Gastrocnemius medialis (tissue), 4 donors: ENCODE measurements around the gene MAPK12. TPM values are rescaled to one million over a fixed set of nuclear protein-coding genes. Genes with fewer than 3 reads are reported as not detected.

Experiments
- ATAC-seq, 2 donors: fragments of 150-250 bp; one replicate each; pipeline ENCODE4 v1.9.1; 2016
- DNase-seq, 2 donors: peaks; one replicate each; pipeline ENCODE4 v3.0.0-alpha.2; 2019
- H3K27ac ChIP-seq, 4 donors: fragments of 200-600 bp; sonication (generic); 1 replicate in 1 of 4; 2 replicates in 3 of 4; pipeline ENCODE4 v1.5.1; 2016 to 2018; ENCODE audit warnings: mild to moderate bottlenecking in 2 of 4, moderate library complexity in 1 of 4
- H3K27me3 ChIP-seq, 3 donors: fragments of 200-600 bp; sonication (generic) in 2 of 3; 1 replicate in 1 of 3; 2 replicates in 2 of 3; pipeline versions ENCODE4 v1.5.1 to v1.6.0; 2016 to 2019; ENCODE audit warnings: mild to moderate bottlenecking in 1 of 3, moderate library complexity in 1 of 3
- H3K36me3 ChIP-seq, 2 donors: fragments of 200-600 bp; sonication (generic) in 1 of 2; one replicate each; pipeline ENCODE4 v1.5.1; 2017 to 2018
- H3K4me1 ChIP-seq, 2 donors: fragments of 200-600 bp; sonication (generic) in 1 of 2; one replicate each; pipeline ENCODE4 v1.5.1; 2016 to 2017; ENCODE audit warnings: mild to moderate bottlenecking in 2 of 2
- H3K4me3 ChIP-seq, 4 donors: fragments of 200-600 bp; sonication (generic) in 3 of 4; 1 replicate in 1 of 4; 2 replicates in 3 of 4; pipeline ENCODE4 v1.5.1; 2016 to 2019; ENCODE audit warnings: mild to moderate bottlenecking in 2 of 4
- H3K9me3 ChIP-seq, 3 donors: fragments of 200-600 bp; sonication (generic) in 2 of 3; 1 replicate in 1 of 3; 2 replicates in 2 of 3; pipeline ENCODE4 v1.5.1; 2016 to 2019
- POLR2A ChIP-seq, 2 donors: fragments of 450-650 bp; IDR thresholded peaks; one replicate each; pipeline ENCODE4 v1.6.1; 2017; ENCODE audit warnings: antibody characterized with exemption in 2 of 2, mild to moderate bottlenecking in 2 of 2, moderate library complexity in 2 of 2
- in situ Hi-C, 4 donors: fragments of 200-750 bp; cut with MboI; loops; one replicate each; pipeline versions ENCODE4 v1.15.0 to v1.8.0; 2017; ENCODE audit warnings: low sequenced_read_pairs in 4 of 4
- intact Hi-C: fragments of 100-400 bp; cut with DNase I; formaldehyde crosslinking; loops from one replicate; pipeline ENCODE4 v1.15.1; 2023; ENCODE audit warnings: low total_unique reads
- total RNA-seq, 4 donors: library from RNA; depleted of rRNA; stranded (reverse); fragments of >200 nt; gene quantifications; one replicate each; pipeline versions ENCODE4 v1.1.0 to v1.2.3, GENCODE V29; 2016
- TF ChIP-seq, protein P1 (sequence below), 5 experiments: fragments of 450-650 bp in 3 of 5; fragments of 200-600 bp in 2 of 5; sonication (generic) in 2 of 5; IDR thresholded peaks in 4 of 5; conservative IDR thresholded peaks in 1 of 5; 1 replicate in 4 of 5; 2 replicates in 1 of 5; pipeline ENCODE4 v1.5.1; 2016 to 2019; ENCODE audit warnings: antibody characterized with exemption in 5 of 5, mild to moderate bottlenecking in 3 of 5, moderate library complexity in 3 of 5

Gene MAPK12
- total RNA-seq, 4 donors from 2014 or later: 126 to 290 (median 219) TPM

DNA sequence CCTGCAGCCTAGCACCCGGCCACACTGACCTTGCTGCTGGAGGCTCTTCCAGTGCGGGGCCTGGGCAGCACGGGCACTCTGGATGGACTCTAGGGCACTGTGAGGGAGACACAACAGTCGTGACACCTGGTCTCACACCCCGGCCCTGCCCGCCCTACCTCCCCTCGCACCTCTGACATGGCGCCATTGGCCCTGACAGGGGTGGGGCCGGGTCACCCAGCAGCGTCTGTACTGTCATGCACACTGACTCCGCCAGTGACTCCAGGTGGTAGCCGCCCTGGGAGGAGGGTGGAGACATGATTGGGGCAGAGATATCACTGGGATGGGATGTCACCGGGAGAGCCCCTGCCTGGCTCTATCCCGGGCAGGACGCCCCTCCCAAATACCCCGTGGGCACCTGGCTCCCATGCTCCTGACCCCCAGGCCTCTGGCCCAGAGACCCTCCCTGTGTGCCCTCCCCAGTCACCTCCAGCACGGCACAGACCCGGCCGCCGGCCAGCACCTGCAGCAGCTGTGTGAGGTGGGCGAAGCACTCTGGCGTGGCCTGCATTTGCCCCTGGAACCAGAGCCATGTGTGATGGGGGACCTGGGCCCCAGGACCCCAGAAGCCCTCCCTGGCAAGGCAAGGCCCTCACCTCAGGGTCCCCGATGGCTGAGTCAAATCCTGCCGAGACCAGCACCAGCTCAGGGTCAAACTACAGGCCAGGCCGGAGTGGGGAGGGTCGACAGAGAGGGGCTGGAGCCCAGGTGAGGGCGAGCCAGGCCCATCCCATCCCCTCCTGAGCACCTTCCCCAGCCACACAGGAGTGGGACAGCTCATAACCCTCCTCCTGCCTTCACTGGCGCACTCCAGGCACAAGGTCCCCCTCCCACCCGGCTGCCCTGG lies 13.0 kb downstream of the MAPK12 start:
- in situ Hi-C loops: no loop called here

DNA sequence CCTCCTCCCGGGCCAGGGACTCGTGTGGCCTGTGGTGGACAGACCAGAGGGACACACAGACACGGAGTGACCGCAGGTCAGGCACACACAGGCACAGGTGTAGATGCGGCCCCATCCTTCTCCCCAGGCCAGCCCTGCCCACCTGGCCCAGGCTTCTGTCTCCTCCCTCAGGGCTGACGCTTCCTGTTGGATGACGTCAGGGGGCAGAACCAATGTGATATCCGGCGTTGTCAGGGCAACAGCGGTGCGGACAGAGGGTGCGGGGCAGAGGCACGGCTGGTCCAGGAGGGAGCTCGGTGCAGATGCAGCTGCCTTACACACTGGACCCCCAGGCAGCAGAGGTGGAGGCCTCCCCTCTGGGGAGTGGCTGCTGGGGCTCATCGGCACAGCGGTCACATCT lies 13.7 kb downstream of the MAPK12 start:
- no peak for ATAC-seq
- DNase-seq: no peak

More for the DNA sequence above, 13.0 kb downstream of the MAPK12 start:
- Histone ChIP-seq H3K27ac (peak overlapping the region in 2 of 4 donors; percentile 91 to 98), H3K36me3 (peaks cover 0 to 7% of the 10 kb centered on the region in 2 donors), H3K27me3 (no peaks in the 10 kb centered on the region), H3K4me3 (no peak overlapping the region), H3K4me1 (peaks cover 31 to 45% of the 10 kb centered on the region in 2 donors), H3K9me3 (no peaks in the 10 kb centered on the region)
- intact Hi-C loops: no loop called here
- ATAC-seq (no peak), DNase-seq (no peak)
- TF ChIP-seq POLR2A (IDR thresholded peaks at IDR 0.05): no peak

GRCh38 chr22:50246242-50247175 lies 15.0 kb downstream of the MAPK12 start:
- DNase-seq (peak; percentile 38 to 62), ATAC-seq (no peak)
- Histone ChIP-seq H3K27me3 (no peaks in the 10 kb centered on the region), H3K4me3 (peak overlapping the region in 2 of 4 donors; percentile 86 to 98), H3K4me1 (peaks cover 49 to 61% of the 10 kb centered on the region in 2 donors), H3K9me3 (no peaks in the 10 kb centered on the region), H3K27ac (peak overlapping the region; percentile 88 to 98 (median 90)), H3K36me3 (peaks cover 0 to 7% of the 10 kb centered on the region in 2 donors)
- intact Hi-C loops (no loop called here), in situ Hi-C loops (no loop called here)
- TF ChIP-seq POLR2A (IDR thresholded peaks at IDR 0.05): no peak
- TF ChIP-seq, protein P1, sequence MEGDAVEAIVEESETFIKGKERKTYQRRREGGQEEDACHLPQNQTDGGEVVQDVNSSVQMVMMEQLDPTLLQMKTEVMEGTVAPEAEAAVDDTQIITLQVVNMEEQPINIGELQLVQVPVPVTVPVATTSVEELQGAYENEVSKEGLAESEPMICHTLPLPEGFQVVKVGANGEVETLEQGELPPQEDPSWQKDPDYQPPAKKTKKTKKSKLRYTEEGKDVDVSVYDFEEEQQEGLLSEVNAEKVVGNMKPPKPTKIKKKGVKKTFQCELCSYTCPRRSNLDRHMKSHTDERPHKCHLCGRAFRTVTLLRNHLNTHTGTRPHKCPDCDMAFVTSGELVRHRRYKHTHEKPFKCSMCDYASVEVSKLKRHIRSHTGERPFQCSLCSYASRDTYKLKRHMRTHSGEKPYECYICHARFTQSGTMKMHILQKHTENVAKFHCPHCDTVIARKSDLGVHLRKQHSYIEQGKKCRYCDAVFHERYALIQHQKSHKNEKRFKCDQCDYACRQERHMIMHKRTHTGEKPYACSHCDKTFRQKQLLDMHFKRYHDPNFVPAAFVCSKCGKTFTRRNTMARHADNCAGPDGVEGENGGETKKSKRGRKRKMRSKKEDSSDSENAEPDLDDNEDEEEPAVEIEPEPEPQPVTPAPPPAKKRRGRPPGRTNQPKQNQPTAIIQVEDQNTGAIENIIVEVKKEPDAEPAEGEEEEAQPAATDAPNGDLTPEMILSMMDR (IDR thresholded peaks at IDR 0.05 in 4 of 5, conservative IDR thresholded peaks at IDR 0.05 in 1 of 5): peak in 2 of 5 experiments; percentile 17 to 20

More for the DNA sequence above, 13.7 kb downstream of the MAPK12 start:
- TF ChIP-seq POLR2A (IDR thresholded peaks at IDR 0.05): no peak
- TF ChIP-seq, protein P1 (IDR thresholded peaks at IDR 0.05 in 4 of 5, conservative IDR thresholded peaks at IDR 0.05 in 1 of 5): no peak
- H3K27ac ChIP-seq: peak overlapping the region in 2 of 4 donors; percentile 91 to 98
- H3K27me3 ChIP-seq: no peaks in the 10 kb centered on the region
- in situ Hi-C loops (no loop called here), intact Hi-C loops (no loop called here)
- no peaks in the 10 kb centered on the region for H3K9me3 ChIP-seq
- peaks cover 0 to 7% of the 10 kb centered on the region in 2 donors for H3K36me3 ChIP-seq
- no peak overlapping the region for H3K4me3 ChIP-seq
- H3K4me1 ChIP-seq: peaks cover 38 to 51% of the 10 kb centered on the region in 2 donors

GRCh38 chr22:50245214-50246072 lies 16.0 kb downstream of the MAPK12 start:
- DNase-seq (no peak), ATAC-seq (peak; percentile 9 to 16)
- Histone ChIP-seq H3K36me3 (peaks cover 0 to 7% of the 10 kb centered on the region in 2 donors), H3K4me1 (peaks cover 51 to 54% of the 10 kb centered on the region in 2 donors), H3K27ac (peak overlapping the region; percentile 88 to 98 (median 90)), H3K9me3 (no peaks in the 10 kb centered on the region), H3K4me3 (peak overlapping the region; percentile 74 to 98 (median 81)), H3K27me3 (no peaks in the 10 kb centered on the region)
- in situ Hi-C loops (no loop called here), intact Hi-C loops (loop anchor here (2.0 kb wide), 1 partner anchor 25 kb away; the partner anchor contains the start of gene MAPK11)
- no peak for TF ChIP-seq POLR2A (IDR thresholded peaks at IDR 0.05)
- TF ChIP-seq, protein P1 (IDR thresholded peaks at IDR 0.05 in 4 of 5, conservative IDR thresholded peaks at IDR 0.05 in 1 of 5): no peak
